ENCODE data around the gene GTF2I. TPM values are rescaled to one million over a fixed set of nuclear protein-coding genes. Genes with fewer than 3 reads are reported as not detected.
A peak's percentile ranks its signal among the peaks of the same experiment; 100 is the strongest.

Gene GTF2I
- total RNA-seq (100 to 1,000 TPM; 220 to 244 TPM), polyA plus RNA-seq (ENCODE audit: insufficient read length in 6 of 6) (100 to 1,000 TPM; 339 to 441 (median 392) TPM)
- long read RNA-seq, donor 1, full-length matches to known transcripts = 30 of 79 reads
- long read RNA-seq, donor 1, partial matches to known transcripts = 49 of 79 reads
- long read RNA-seq, donor 1, other reads (novel, unspliced or antisense) = 0 of 79 reads
- long read RNA-seq, donor 2, full-length matches to known transcripts = 25 of 48 reads
- long read RNA-seq, donor 2, partial matches to known transcripts = 23 of 48 reads
- long read RNA-seq, donor 2, other reads (novel, unspliced or antisense) = 0 of 48 reads
- long read RNA-seq, donor 3, full-length matches to known transcripts = 27 of 27 reads
- long read RNA-seq, donor 3, partial matches to known transcripts = 0 of 27 reads
- long read RNA-seq, donor 3, other reads (novel, unspliced or antisense) = 0 of 27 reads
- long read RNA-seq, donor 4, full-length matches to known transcripts = 4 of 29 reads
- long read RNA-seq, donor 4, partial matches to known transcripts = 16 of 29 reads
- long read RNA-seq, donor 4, other reads (novel, unspliced or antisense) = 9 of 29 reads
- long read RNA-seq, donor 5, full-length matches to known transcripts = 29 of 151 reads
- long read RNA-seq, donor 5, partial matches to known transcripts = 122 of 151 reads
- long read RNA-seq, donor 5, other reads (novel, unspliced or antisense) = 0 of 151 reads
- long read RNA-seq, donor 6, full-length matches to known transcripts = 19 of 34 reads
- long read RNA-seq, donor 6, partial matches to known transcripts = 15 of 34 reads
- long read RNA-seq, donor 6, other reads (novel, unspliced or antisense) = 0 of 34 reads
- long read RNA-seq, donor 7, full-length matches to known transcripts = 11 of 11 reads
- long read RNA-seq, donor 7, partial matches to known transcripts = 0 of 11 reads
- long read RNA-seq, donor 7, other reads (novel, unspliced or antisense) = 0 of 11 reads
- long read RNA-seq, donor 8, full-length matches to known transcripts = 24 of 38 reads
- long read RNA-seq, donor 8, partial matches to known transcripts = 14 of 38 reads
- long read RNA-seq, donor 8, other reads (novel, unspliced or antisense) = 0 of 38 reads
- long read RNA-seq, donor 9 = 0 reads
- long read RNA-seq, donor 10, partial matches to known transcripts = 12 of 13 reads
- long read RNA-seq, donor 10, other reads (novel, unspliced or antisense) = 0 of 13 reads
- long read RNA-seq, donor 11, full-length matches to known transcripts = 12 of 26 reads
- long read RNA-seq, donor 11, partial matches to known transcripts = 14 of 26 reads
- long read RNA-seq, donor 11, other reads (novel, unspliced or antisense) = 0 of 26 reads
- long read RNA-seq, donor 12, full-length matches to known transcripts = 18 of 33 reads
- long read RNA-seq, donor 12, partial matches to known transcripts = 15 of 33 reads
- long read RNA-seq, donor 12, other reads (novel, unspliced or antisense) = 0 of 33 reads

- peaks cover 34 to 57% of the 10 kb centered on the region in 2 donors for H3K4me1 ChIP-seq
- H3K27ac ChIP-seq = peak within 1 kb of the TSS; percentile 98 to 100
- no peak for TF ChIP-seq CTCF (IDR thresholded peaks at IDR 0.05)
- intact Hi-C loops (cut with DNase I) = no loop called here
- H3K4me3 ChIP-seq = peak within 1 kb of the TSS; percentile 99 to 100
- no peaks in the 10 kb centered on the region for H3K36me3 ChIP-seq
- H3K9me3 ChIP-seq = no peaks in the 10 kb centered on the region
- H3K27me3 ChIP-seq = no peaks in the 10 kb centered on the region
- ATAC-seq (no peak), DNase-seq (peak in 1 of 4 donors; percentile 89)
These were observed at the start of gene GTF2I for GRCh38 chr7:74657692-74658177. TSS of gene GTF2I (plus strand) at chr7:74657718. CDS start at chr7:74689129, 31,411 bp downstream.

GRCh38 chr7:74612015-74612829 lies 45.3 kb upstream of the GTF2I start:
- peak overlapping the region; percentile 46 to 76 for H3K27ac ChIP-seq
- no peaks in the 10 kb centered on the region for H3K36me3 ChIP-seq
- no peak for TF ChIP-seq CTCF (IDR thresholded peaks at IDR 0.05)
- no peak overlapping the region for H3K4me3 ChIP-seq
- peaks cover 0 to 8% of the 10 kb centered on the region in 2 donors for H3K4me1 ChIP-seq
- peak in 2 of 4 donors; percentile 73 to 77 for DNase-seq
- H3K9me3 ChIP-seq = no peaks in the 10 kb centered on the region
- peak; percentile 68 for ATAC-seq
- no peaks in the 10 kb centered on the region for H3K27me3 ChIP-seq
- intact Hi-C loops (cut with DNase I) = no loop called here

- H3K9me3 ChIP-seq = no peaks in the 10 kb centered on the region
- DNase-seq (no peak), ATAC-seq (no peak)
- no peaks in the 10 kb centered on the region for H3K27me3 ChIP-seq
- H3K4me1 ChIP-seq = peaks cover 0 to 18% of the 10 kb centered on the region in 2 donors
- no peak overlapping the region for H3K4me3 ChIP-seq
- H3K27ac ChIP-seq = no peak overlapping the region
- TF ChIP-seq CTCF (IDR thresholded peaks at IDR 0.05) = no peak
- intact Hi-C loops (cut with DNase I) = no loop called here
- no peaks in the 10 kb centered on the region for H3K36me3 ChIP-seq
These were observed 41.4 kb upstream of the GTF2I start for GRCh38 chr7:74615933-74616780.
